ENCODE data around the gene UFSP1. TPM values are rescaled to one million over a fixed set of nuclear protein-coding genes. Genes with fewer than 3 reads are reported as not detected.

UFSP1 gene
- total and polyA plus RNA-seq, 7 donors = 1.8 to 7.1 (median 3.0) TPM

DNA sequence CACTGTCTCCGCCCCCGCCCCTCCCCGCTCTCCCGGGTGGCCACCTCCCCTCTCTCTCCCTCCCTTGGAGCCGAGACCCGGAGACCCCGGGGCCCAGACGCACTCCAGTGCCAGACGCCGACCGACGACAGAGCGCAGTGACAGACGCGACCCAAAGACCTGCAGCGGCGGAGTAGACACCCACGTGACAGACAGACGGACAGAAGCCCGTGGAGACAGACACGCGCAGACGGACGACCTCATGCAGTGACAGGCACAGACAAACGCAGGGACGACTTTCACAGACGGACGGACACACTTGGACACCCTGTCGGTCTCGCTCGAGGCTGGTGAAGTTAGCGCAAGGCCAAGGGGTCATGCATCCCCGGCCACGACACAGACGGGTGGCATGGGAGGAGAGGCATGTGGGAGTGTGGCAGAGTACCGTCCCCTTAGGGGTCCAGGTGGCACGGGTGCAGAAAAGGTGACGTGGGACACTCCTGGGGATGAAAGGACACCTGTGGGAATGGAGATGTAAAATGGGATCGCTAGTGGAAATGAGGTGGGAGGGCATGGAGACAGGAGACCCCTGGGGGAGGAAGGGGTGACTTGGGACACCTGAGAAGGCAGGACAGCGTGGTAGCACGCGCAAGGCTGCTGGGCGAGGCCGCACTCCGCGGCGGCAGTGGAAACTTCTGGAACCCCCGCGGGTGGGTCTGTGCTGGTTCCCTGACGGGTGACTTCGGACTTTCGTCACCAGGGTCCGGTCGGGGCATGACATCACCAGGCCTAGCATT, 6.6 kb upstream of the UFSP1 start:
- DNase-seq = peak; percentile 68
- Histone ChIP-seq H3K4me1 (peaks cover 0 to 33% (median 32%) of the 10 kb centered on the region in 4 donors), H3K4me3 (peak overlapping the region in 3 of 4 donors; percentile 27 to 50 (median 50)), H3K36me3 (no peaks in the 10 kb centered on the region), H3K27ac (no peak overlapping the region), H3K9me3 (no peaks in the 10 kb centered on the region), H3K27me3 (peaks cover 27 to 64% (median 42%) of the 10 kb centered on the region in 3 donors)
- 2 to 5% methylated on average over 54 of the region's 54 CpGs for WGBS, 2 donors
- TF ChIP-seq POLR2AphosphoS5 (IDR thresholded peaks at IDR 0.05) (no peak), EP300 (IDR thresholded peaks at IDR 0.05) (no peak), POLR2A (IDR thresholded peaks at IDR 0.05) (no peak)
- TF ChIP-seq, protein P1, sequence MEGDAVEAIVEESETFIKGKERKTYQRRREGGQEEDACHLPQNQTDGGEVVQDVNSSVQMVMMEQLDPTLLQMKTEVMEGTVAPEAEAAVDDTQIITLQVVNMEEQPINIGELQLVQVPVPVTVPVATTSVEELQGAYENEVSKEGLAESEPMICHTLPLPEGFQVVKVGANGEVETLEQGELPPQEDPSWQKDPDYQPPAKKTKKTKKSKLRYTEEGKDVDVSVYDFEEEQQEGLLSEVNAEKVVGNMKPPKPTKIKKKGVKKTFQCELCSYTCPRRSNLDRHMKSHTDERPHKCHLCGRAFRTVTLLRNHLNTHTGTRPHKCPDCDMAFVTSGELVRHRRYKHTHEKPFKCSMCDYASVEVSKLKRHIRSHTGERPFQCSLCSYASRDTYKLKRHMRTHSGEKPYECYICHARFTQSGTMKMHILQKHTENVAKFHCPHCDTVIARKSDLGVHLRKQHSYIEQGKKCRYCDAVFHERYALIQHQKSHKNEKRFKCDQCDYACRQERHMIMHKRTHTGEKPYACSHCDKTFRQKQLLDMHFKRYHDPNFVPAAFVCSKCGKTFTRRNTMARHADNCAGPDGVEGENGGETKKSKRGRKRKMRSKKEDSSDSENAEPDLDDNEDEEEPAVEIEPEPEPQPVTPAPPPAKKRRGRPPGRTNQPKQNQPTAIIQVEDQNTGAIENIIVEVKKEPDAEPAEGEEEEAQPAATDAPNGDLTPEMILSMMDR (IDR thresholded peaks at IDR 0.05) = no peak
- intact Hi-C loops (cut with DNase I) = loop anchor here (5.0 to 10.0 kb wide), 2 partner anchors 181 to 269 kb away; partner anchors contain the start of gene VGF

DNA sequence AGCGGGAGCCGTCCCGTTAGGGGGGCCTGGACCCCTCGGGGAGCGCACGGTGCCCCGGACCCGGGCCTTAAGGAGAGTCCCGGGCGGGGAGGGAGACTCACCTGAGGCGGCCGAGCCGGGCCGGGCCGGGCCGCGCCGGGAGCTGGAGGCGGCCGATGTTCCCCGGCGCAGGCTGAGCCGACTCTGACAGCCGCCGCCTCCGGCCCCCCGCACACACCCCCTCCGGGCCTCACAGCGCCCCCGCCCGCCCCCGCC, 6.1 kb upstream of the UFSP1 start, which contains the start of gene ACHE:
ACHE (minus strand) TSS at position 188 of the 255 bp plus-strand sequence. CDS start 1,656 bp downstream, outside the sequence.
- intact Hi-C loops (cut with DNase I) = loop anchor here (5.0 to 10.0 kb wide), 2 partner anchors 182 to 269 kb away; partner anchors contain the start of gene VGF
- no peak for DNase-seq
- Histone ChIP-seq H3K4me3 (peak within 1 kb of the TSS; percentile 18 to 50 (median 38)), H3K27ac (peak within 1 kb of the TSS in 1 of 4 donors; percentile 1), H3K9me3 (no peaks in the 10 kb centered on the region), H3K4me1 (peaks cover 0 to 38% (median 37%) of the 10 kb centered on the region in 4 donors), H3K27me3 (peaks cover 27 to 64% (median 42%) of the 10 kb centered on the region in 3 donors), H3K36me3 (no peaks in the 10 kb centered on the region)
- 0 to 2% methylated on average over 32 of the region's 32 CpGs for WGBS, 2 donors
- TF ChIP-seq, protein P1 (IDR thresholded peaks at IDR 0.05) = no peak
- TF ChIP-seq POLR2A (IDR thresholded peaks at IDR 0.05) = no peak
- TF ChIP-seq EP300 (IDR thresholded peaks at IDR 0.05) = no peak
- no peak for TF ChIP-seq POLR2AphosphoS5 (IDR thresholded peaks at IDR 0.05)

DNA sequence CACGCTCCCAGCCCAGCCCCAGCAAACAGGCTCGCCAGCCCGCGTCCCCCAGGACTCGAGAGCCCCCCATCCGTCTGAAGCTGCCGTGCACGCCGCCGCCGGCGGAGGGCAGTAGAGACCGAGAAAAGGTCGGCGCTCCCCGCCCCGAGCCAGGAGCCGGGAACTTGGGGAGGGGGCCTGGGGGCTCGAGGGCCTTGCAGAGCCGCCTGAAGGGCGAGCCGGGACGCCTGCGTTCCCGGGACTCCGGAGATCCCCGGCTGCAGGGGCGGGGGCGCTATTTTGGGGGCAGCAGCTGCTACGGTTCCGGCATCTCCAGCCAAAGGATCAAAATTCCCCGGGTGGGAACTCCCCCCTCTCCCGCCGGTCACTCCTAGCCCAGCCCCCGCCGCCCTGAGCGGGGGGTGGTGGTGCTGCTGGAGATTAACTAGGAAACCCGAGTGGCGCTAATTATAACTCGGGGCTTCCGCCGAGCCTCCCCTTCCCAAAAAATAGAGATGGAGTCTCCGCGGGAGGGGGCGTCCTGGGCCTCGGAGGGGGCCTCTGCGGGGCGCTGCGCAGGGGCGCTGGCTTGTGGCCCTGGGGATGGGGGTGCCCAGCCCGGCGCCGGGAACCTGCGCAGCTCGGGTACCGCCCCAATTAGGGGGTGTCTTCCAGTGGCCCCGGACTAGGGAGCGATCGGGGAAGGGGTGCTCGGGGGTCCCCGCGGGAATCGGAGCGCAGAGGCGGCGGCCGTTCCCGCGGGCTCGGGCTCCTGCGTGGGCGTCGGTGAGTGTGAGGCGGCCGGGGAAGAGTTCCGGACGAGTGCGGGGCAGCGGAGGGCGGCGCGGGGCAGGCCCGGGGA, 5.6 kb upstream of the UFSP1 start:
- Histone ChIP-seq H3K27me3 (peaks cover 27 to 59% (median 42%) of the 10 kb centered on the region in 3 donors), H3K27ac (peak overlapping the region in 1 of 4 donors; percentile 1), H3K9me3 (no peaks in the 10 kb centered on the region), H3K4me3 (peak overlapping the region; percentile 18 to 50 (median 38)), H3K36me3 (no peaks in the 10 kb centered on the region), H3K4me1 (peaks cover 0 to 43% (median 42%) of the 10 kb centered on the region in 4 donors)
- 1% methylated on average over 83 of the region's 83 CpGs for WGBS, 2 donors
- DNase-seq = peak; percentile 76
- no peak for TF ChIP-seq POLR2AphosphoS5 (IDR thresholded peaks at IDR 0.05)
- TF ChIP-seq, protein P1 (IDR thresholded peaks at IDR 0.05) = peak; percentile 54 to 78 (median 72)
- intact Hi-C loops (cut with DNase I) = loop anchor here (5.0 to 10.0 kb wide), 2 partner anchors 182 to 270 kb away; partner anchors contain the start of gene VGF

DNA sequence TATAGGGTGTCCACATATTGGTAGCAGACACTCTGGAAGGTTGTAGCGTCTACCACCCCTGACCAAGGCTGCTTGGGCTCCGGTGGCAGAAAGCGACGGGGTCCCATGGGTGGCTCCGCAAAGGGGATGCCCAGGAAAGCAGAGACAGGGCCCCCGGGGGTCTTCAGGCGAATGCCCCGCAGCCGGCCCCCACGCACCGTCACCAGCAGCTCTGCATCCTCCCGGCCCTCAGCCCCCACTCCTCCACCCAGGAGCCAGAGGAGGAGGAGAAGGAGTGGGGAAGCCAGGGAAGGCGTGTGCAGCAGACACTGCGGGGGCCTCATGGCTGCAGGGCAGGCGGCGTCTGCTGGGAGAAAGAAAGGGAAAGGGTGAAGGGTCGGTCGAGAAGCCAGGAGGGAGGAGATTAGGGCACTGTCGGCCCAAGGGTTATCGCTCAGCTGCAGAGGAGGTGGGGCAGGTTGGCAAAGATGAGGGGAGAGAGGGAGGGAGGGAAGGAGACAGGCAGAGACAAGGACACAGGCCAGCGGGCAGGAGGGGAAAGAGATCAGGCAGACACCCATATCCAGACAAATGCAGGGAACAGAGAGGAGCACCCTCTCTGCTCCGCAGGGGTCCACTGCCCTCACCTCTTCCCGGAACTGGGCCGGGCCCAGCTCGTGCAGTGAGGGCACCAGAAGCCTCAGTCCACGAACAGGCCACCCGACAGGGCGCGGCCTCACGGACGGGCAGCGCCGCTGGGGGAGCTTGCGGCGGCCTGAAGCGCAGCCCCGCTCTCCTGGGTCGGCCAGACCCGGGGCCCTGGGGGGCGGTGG, 4.6 kb upstream of the UFSP1 start:
- no peak overlapping the region for H3K27ac ChIP-seq
- peaks cover 0 to 50% (median 45%) of the 10 kb centered on the region in 4 donors for H3K4me1 ChIP-seq
- no peak for TF ChIP-seq POLR2A (IDR thresholded peaks at IDR 0.05)
- TF ChIP-seq EP300 (IDR thresholded peaks at IDR 0.05) = no peak
- TF ChIP-seq POLR2AphosphoS5 (IDR thresholded peaks at IDR 0.05) = no peak
- TF ChIP-seq, protein P1 (IDR thresholded peaks at IDR 0.05) = no peak
- 38 to 46% methylated on average over 40 of the region's 40 CpGs for WGBS, 2 donors
- H3K27me3 ChIP-seq = peaks cover 27 to 49% (median 42%) of the 10 kb centered on the region in 3 donors
- DNase-seq = peak; percentile 66
- no peaks in the 10 kb centered on the region for H3K36me3 ChIP-seq
- intact Hi-C loops (cut with DNase I) = loop anchor here (10.0 kb wide), 1 partner anchor 271 kb away; the partner anchor contains the start of gene VGF
- H3K9me3 ChIP-seq = no peaks in the 10 kb centered on the region
- H3K4me3 ChIP-seq = peak overlapping the region in 2 of 4 donors; percentile 50

Data from sigmoid colon (tissue), 7 donors.